ENCODE results near the gene SSNA1. TPM values are rescaled to one million over a fixed set of nuclear protein-coding genes. Genes with fewer than 3 reads are reported as not detected.

SSNA1 gene
- total and polyA plus RNA-seq, 9 of the 15 experiments (the other 6 are each of a cell fraction or from before 2014, with no cell fraction given) = 1.9 to 130 (median 57.1) TPM

- intact Hi-C loops (cut with micrococcal nuclease) = no loop called here
- no TSS peak for BruUV-seq (replicated peaks)
Observed at GRCh38 chr9:137178939-137179630, 9.4 kb upstream of the SSNA1 start.

More at GRCh38 chr9:137178939-137179630, 9.4 kb upstream of the SSNA1 start:
- Histone ChIP-seq H3K4me2 (ENCODE audit: insufficient read depth, low read length) (no peak overlapping the region), H3K36me3 (ENCODE audit: control insufficient read depth, insufficient read depth, low read length) (peaks cover 55% of the 10 kb centered on the region; the same call in 1 of the 3 replicates), H3K9me3 (replicated peaks; ENCODE audit: control insufficient read depth, insufficient read depth, low read depth, low read length) (no peaks in the 10 kb centered on the region), H3K9ac (ENCODE audit: insufficient read depth in 1 of 2, low read depth in 2 of 2, low read length in 2 of 2) (peak overlapping the region in 1 of 2 experiments; percentile 68; a peak in 2 of 4 replicates), H3K27me3 (ENCODE audit: control insufficient read depth in 2 of 2, insufficient read depth in 2 of 2, low read length in 2 of 2) (no peaks in the 10 kb centered on the region), H3K9me1 (ENCODE audit: control insufficient read depth, insufficient read depth, low read length) (no peaks in the 10 kb centered on the region), H3K27ac (ENCODE audit: extremely low read depth, low read depth, low read length) (0 out of 3 replicates have a peak overlapping the region, but pooled peaks have one; percentile 28), H4K20me1 (replicated peaks; ENCODE audit: control insufficient read depth, insufficient read depth, low read length) (0 out of 2 replicates have a peak, but pooled peaks cover 2% of the 10 kb centered on the region), H3K4me3 (no peak overlapping the region), H3K4me1 (replicated peaks in 1 of 2; ENCODE audit: control insufficient read depth in 2 of 2, insufficient read depth in 2 of 2, low read length in 2 of 2) (peaks cover 3 to 66% of the 10 kb centered on the region in 2 experiments; a peak in 3 of 5 replicates), H2AFZ (ENCODE audit: low read depth, low read length) (no peak overlapping the region), H3K79me2 (ENCODE audit: control insufficient read depth, insufficient read depth, low read length) (no peaks in the 10 kb centered on the region)
- ATAC-seq (no peak), DNase-seq (ENCODE audit: extremely low read depth in 1 of 4, low spot score in 3 of 4) (no peak), FAIRE-seq (no peak)
- in situ Hi-C loops (cut with MboI) = no loop called here
- POLR2A ChIA-PET = interaction anchor here (0.6 to 1.4 kb wide), 5 partner anchors 9 to 62 kb away, joined by 3 to 8 read pairs (median 3); partner anchors contain the start of genes SSNA1 and TUBB4B
- WGBS (ENCODE audit: insufficient coverage, low coverage, missing lambda C conversion rate) = 70% methylated on average over 7 of the region's 19 CpGs
- TF ChIP-seq ZBTB33 (CRISPR knock-in tag; IDR thresholded peaks at IDR 0.05) (0 out of 2 replicates have a peak, but pooled peaks have one; percentile 33), ETS1 (conservative IDR thresholded peaks at IDR 0.05; ENCODE audit: control insufficient read depth, low read depth, low read length) (no peak)
- CTCF ChIA-PET (ENCODE audit: low intra/inter-chr PET ratio) = no interaction called here
